Ishikawa (cell line): ENCODE data around the gene CNTNAP5.

Experiments
- CEBPB ChIP-seq: IDR thresholded peaks from 2 replicates; pipeline ENCODE4 v1.6.1; 2012
- CREB1 ChIP-seq: IDR thresholded peaks from 2 replicates; pipeline ENCODE4 v1.6.1; 2012; ENCODE audit warnings: low read depth
- EGR1 ChIP-seq: IDR thresholded peaks from 2 replicates; pipeline ENCODE4 v1.6.1; 2012
- EP300 ChIP-seq: IDR thresholded peaks from 2 replicates; pipeline ENCODE4 v1.6.1; 2012; ENCODE audit warnings: borderline replicate concordance
- FOXM1 ChIP-seq: IDR thresholded peaks from 2 replicates; pipeline ENCODE4 v1.6.1; 2012; ENCODE audit warnings: low read depth, borderline replicate concordance
- NFIC ChIP-seq: IDR thresholded peaks from 2 replicates; pipeline ENCODE4 v1.6.1; 2012
- RAD21 ChIP-seq: IDR thresholded peaks from 2 replicates; pipeline ENCODE4 v1.6.1; 2012; ENCODE audit warnings: low read depth
- TAF1 ChIP-seq: IDR thresholded peaks from 2 replicates; pipeline ENCODE4 v1.6.1; 2012; ENCODE audit warnings: low read depth, mild to moderate bottlenecking
- TCF12 ChIP-seq: IDR thresholded peaks from 2 replicates; pipeline ENCODE4 v1.6.1; 2012; ENCODE audit warnings: low read depth
- TEAD4 ChIP-seq: IDR thresholded peaks from 2 replicates; pipeline ENCODE4 v1.6.1; 2012
- YY1 ChIP-seq: IDR thresholded peaks from 2 replicates; pipeline ENCODE4 v1.6.1; 2012; ENCODE audit warnings: low read depth
- ZBTB7A ChIP-seq: IDR thresholded peaks from 2 replicates; pipeline ENCODE4 v1.6.1; 2012; ENCODE audit warnings: low read depth
- TF ChIP-seq, protein P1 (sequence below): IDR thresholded peaks from 2 replicates; pipeline ENCODE4 v1.6.1; 2012
- TF ChIP-seq, protein P2 (sequence below): IDR thresholded peaks from 2 replicates; pipeline ENCODE4 v1.6.1; 2012; ENCODE audit warnings: low read depth, mild to moderate bottlenecking
- TF ChIP-seq, protein P3 (sequence below): IDR thresholded peaks from 2 replicates; pipeline ENCODE4 v1.6.1; 2012

The CNTNAP5 gene

DNA sequence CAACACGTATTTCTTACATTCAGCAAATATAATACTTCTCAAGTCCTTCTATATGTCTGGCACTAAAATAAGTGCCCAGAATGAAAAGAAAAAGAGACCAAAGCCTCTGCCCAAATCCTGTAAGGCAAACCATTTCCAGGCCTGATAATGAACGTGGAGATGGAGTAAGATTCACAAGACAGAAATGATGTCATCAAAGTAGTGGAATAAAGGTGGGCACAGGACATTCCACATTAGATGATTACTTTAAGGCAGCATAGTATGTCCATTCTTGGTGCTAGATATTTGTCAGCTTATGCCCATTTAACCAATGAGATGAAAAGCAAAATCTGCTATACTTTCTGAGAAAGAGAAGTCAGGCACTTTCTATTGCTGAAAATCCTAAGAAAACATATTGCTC lies 38.5 kb downstream of the CNTNAP5 start:
- TF ChIP-seq CEBPB = no peak

DNA sequence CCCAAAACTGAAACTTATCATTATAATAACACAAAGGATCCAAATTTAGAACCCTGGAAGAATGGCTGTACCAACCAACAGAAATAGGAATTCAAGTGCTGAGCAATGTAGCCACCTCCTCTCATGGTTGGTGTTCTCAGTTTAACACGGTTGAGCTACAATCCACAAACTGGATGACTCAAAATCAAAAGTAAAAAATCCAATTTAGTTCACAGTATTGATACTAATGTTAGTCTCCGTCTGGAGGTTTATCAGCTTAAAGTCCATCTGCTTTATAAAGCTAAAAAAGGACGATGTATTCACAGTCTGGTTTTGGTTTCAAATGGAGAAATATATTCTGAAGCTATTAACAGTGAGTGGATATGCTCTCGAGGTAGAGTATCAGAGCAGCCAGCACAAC lies 40.5 kb downstream of the CNTNAP5 start:
- no peak for TF ChIP-seq EGR1
- no peak for TF ChIP-seq RAD21
- no peak for TF ChIP-seq CEBPB
- TF ChIP-seq, protein P1, sequence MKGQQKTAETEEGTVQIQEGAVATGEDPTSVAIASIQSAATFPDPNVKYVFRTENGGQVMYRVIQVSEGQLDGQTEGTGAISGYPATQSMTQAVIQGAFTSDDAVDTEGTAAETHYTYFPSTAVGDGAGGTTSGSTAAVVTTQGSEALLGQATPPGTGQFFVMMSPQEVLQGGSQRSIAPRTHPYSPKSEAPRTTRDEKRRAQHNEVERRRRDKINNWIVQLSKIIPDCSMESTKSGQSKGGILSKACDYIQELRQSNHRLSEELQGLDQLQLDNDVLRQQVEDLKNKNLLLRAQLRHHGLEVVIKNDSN = no peak
- no peak for TF ChIP-seq FOXM1
- TF ChIP-seq TAF1 = no peak
- TF ChIP-seq TCF12 = no peak
- TF ChIP-seq, protein P2, sequence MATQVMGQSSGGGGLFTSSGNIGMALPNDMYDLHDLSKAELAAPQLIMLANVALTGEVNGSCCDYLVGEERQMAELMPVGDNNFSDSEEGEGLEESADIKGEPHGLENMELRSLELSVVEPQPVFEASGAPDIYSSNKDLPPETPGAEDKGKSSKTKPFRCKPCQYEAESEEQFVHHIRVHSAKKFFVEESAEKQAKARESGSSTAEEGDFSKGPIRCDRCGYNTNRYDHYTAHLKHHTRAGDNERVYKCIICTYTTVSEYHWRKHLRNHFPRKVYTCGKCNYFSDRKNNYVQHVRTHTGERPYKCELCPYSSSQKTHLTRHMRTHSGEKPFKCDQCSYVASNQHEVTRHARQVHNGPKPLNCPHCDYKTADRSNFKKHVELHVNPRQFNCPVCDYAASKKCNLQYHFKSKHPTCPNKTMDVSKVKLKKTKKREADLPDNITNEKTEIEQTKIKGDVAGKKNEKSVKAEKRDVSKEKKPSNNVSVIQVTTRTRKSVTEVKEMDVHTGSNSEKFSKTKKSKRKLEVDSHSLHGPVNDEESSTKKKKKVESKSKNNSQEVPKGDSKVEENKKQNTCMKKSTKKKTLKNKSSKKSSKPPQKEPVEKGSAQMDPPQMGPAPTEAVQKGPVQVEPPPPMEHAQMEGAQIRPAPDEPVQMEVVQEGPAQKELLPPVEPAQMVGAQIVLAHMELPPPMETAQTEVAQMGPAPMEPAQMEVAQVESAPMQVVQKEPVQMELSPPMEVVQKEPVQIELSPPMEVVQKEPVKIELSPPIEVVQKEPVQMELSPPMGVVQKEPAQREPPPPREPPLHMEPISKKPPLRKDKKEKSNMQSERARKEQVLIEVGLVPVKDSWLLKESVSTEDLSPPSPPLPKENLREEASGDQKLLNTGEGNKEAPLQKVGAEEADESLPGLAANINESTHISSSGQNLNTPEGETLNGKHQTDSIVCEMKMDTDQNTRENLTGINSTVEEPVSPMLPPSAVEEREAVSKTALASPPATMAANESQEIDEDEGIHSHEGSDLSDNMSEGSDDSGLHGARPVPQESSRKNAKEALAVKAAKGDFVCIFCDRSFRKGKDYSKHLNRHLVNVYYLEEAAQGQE = no peak
- TF ChIP-seq CREB1 = no peak
- TF ChIP-seq TEAD4 = no peak
- TF ChIP-seq, protein P3, sequence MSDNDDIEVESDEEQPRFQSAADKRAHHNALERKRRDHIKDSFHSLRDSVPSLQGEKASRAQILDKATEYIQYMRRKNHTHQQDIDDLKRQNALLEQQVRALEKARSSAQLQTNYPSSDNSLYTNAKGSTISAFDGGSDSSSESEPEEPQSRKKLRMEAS = no peak
- TF ChIP-seq YY1 = no peak
- no peak for TF ChIP-seq ZBTB7A
- no peak for TF ChIP-seq NFIC
- no peak for TF ChIP-seq EP300

DNA sequence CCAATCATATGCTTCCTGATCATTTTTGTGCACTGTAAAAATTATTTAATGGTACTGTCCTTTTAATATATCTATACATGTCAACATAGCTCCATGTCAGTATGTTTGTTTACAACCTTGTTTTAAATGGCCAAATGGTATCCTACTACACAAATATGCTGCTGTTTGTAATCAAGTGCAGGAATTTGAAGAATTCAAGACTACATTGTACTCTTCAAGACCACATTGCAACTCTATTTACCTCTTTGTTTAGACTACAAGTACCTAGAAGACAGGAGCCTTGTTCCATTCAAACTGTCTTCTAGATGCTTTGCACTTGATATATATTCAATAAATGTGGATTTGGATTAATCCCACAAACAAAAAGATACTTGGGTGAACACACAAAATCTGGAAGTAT lies 41.7 kb downstream of the CNTNAP5 start:
- TF ChIP-seq, protein P3 = no peak
- no peak for TF ChIP-seq FOXM1
- no peak for TF ChIP-seq CREB1
- TF ChIP-seq TCF12 = no peak

DNA sequence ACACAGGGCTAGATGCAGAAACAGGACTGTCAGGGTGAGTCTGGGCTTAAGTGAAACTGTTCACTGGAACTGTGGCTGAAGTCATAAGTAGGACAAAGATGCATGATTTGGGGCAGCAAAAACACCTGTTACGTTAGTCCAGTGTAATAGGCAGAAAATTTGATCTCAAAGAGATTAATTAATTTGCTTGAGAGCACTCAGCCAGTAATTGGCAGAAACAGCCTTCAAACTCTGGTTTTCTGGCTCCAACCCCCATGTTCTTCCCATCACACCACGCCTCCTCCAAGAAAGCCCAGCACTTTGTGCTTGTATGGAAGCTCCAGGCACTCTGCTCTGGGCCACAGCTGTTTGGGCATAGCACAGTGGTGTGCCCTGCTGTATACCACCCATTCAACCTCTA lies 54.0 kb downstream of the CNTNAP5 start:
- no peak for TF ChIP-seq TCF12
- TF ChIP-seq TEAD4 = no peak
- TF ChIP-seq YY1 = no peak
- TF ChIP-seq, protein P3 = no peak
- no peak for TF ChIP-seq FOXM1
- TF ChIP-seq NFIC = no peak
- TF ChIP-seq, protein P1 = no peak
- no peak for TF ChIP-seq CEBPB
- TF ChIP-seq, protein P2 = no peak
- TF ChIP-seq CREB1 = no peak
- TF ChIP-seq TAF1 = no peak
- TF ChIP-seq EGR1 = no peak

DNA sequence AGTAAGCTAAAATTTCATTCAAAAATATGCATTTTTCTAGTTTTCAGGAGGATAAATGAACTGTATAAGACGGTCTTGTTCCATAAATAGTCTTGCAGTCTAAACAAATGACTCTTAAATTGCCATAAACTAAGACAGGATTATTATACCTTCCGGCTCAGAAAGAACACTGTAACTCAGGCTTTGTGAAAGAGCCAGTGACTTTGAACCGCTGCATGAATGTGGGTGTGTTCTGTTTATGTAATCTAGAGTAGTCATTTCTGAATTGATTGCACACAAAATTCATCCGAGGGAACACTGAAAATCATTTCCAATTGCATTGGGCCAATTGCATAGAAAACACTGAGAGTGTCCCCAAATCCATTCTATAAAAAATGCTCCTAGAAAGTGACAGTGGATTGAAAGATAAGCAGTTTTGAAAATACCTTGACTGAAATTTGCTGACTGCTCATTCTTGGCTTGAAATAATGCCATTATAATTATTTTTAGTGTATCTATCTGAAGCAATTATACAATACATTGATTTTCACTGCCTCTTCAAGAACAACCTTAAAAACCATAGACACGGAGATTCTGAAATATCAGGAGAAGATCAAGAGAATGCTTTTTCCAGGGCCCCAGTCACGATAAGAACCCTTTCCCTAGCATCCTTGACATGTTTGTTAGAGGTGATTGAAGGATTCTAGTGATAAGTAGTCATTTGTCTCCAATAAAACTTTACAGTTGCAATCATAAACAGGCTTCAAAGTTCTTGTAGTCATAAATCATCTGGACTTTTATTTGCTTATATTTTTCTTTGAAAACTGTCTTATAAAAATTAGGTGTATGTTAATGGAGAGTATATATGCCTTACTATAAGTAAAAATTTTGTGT lies 55.4 kb downstream of the CNTNAP5 start:
- TF ChIP-seq NFIC = no peak
- TF ChIP-seq EGR1 = no peak
- no peak for TF ChIP-seq ZBTB7A
- TF ChIP-seq TAF1 = no peak
- TF ChIP-seq CEBPB = no peak
- no peak for TF ChIP-seq RAD21
- no peak for TF ChIP-seq FOXM1
- no peak for TF ChIP-seq CREB1
- TF ChIP-seq, protein P1 = no peak
- TF ChIP-seq EP300 = no peak
- no peak for TF ChIP-seq TCF12

DNA sequence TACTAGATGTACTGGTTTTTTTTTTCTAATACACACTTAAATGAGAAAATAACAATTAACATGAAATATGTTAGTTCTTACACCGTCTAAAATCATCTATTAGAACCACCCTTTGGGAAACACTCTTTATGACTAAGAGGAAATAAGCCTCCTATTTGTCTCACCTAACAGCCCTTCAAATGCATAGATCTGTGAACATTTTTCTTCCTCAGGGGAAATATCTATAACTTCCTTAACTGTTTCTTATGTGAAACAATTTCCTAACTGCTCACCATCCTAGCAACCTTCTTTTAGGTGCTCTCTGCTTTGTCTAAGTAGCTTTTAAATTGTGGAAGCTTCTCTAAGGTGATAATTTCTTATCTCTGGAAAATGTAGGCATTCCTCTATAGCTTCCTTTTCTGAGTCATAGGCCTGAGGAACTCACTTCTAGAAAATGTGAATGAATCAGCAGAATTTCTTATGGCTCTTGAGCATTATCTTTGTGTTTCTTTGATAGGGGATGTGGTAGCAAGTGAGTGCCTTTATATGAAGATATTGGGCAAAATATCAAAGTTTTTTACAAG lies 56.1 kb downstream of the CNTNAP5 start:
- TF ChIP-seq ZBTB7A = no peak
- no peak for TF ChIP-seq RAD21
- TF ChIP-seq, protein P1 = no peak
- TF ChIP-seq TCF12 = no peak
